Smooth muscle cell (in vitro differentiated cells): ENCODE data around the gene SVEP1. TPM values are rescaled to one million over a fixed set of nuclear protein-coding genes. Genes with fewer than 3 reads are reported as not detected.

ENCODE experiments used
- DNase-seq: peaks from one replicate; lab custom pipeline; 2025; ENCODE audit not compliant: unreplicated experiment; lab: John Stamatoyannopoulos, UW
- H2AFZ ChIP-seq: fragments of 200-600 bp; sonication (generic); 2 replicates; pipeline ENCODE4 v1.6.0; 2016; ENCODE audit warnings: antibody characterized with exemption, low read depth, mild to moderate bottlenecking
- H3F3A ChIP-seq: fragments of 200-600 bp; sonication (generic); 2 replicates; pipeline ENCODE4 v1.6.0; 2017; ENCODE audit warnings: antibody characterized with exemption, low read depth
- H3K27ac ChIP-seq: fragments of 200-600 bp; sonication (generic); 2 replicates; pipeline ENCODE4 v1.5.1; 2016; ENCODE audit warnings: low read depth, mild to moderate bottlenecking
- H3K27me3 ChIP-seq: fragments of 200-600 bp; sonication (generic); 2 replicates; pipeline ENCODE4 v1.6.1; 2016; ENCODE audit warnings: low read depth, mild to moderate bottlenecking
- H3K36me3 ChIP-seq: fragments of 200-600 bp; sonication (generic); 2 replicates; pipeline ENCODE4 v1.5.1; 2016; ENCODE audit warnings: low read depth
- H3K4me1 ChIP-seq: fragments of 200-600 bp; sonication (generic); 2 replicates; pipeline ENCODE4 v1.5.1; 2016; ENCODE audit warnings: low read depth
- H3K4me2 ChIP-seq: fragments of 200-600 bp; sonication (generic); 2 replicates; pipeline ENCODE4 v1.6.0; 2016; ENCODE audit warnings: mild to moderate bottlenecking
- H3K4me3 ChIP-seq: fragments of 200-600 bp; sonication (generic); 2 replicates; pipeline ENCODE4 v1.5.1; 2016; ENCODE audit warnings: mild to moderate bottlenecking
- H3K79me2 ChIP-seq: fragments of 200-600 bp; sonication (generic); 2 replicates; pipeline ENCODE4 v1.6.0; 2016; ENCODE audit warnings: low read depth, mild to moderate bottlenecking
- H3K9ac ChIP-seq: fragments of 200-600 bp; sonication (generic); 2 replicates; pipeline ENCODE4 v1.6.0; 2016; ENCODE audit warnings: low read depth
- H3K9me3 ChIP-seq: fragments of 200-600 bp; sonication (generic); replicated peaks from 2 replicates; pipeline ENCODE4 v1.5.1; 2016; ENCODE audit warnings: low read depth
- H4K20me1 ChIP-seq: fragments of 200-600 bp; sonication (generic); 2 replicates; pipeline ENCODE4 v1.6.0; 2016; ENCODE audit warnings: low read depth
- CTCF ChIP-seq: fragments of 200-600 bp; sonication (generic); IDR thresholded peaks from 2 replicates; pipeline ENCODE4 v1.5.1; 2017; ENCODE audit warnings: borderline replicate concordance, mild to moderate bottlenecking, antibody characterized with exemption; ENCODE audit not compliant: insufficient read depth, poor library complexity, severe bottlenecking
- WGBS: methylation state at CpG from one replicate; pipeline ENCODE4 v1.1.7; 2016; ENCODE audit warnings: low lambda C conversion rate; 5-methylcytosine and 5-hydroxymethylcytosine counted together
- polyA plus RNA-seq: library from polyadenylated mRNA; unstranded; fragments of >200 nt; fragmentation: Nextera tagmentation; extraction: Ambion mirVana; gene quantifications from 2 replicates; pipeline ENCODE4 v1.2.1, GENCODE V29; 2016
- total RNA-seq: library from RNA; depleted of rRNA; stranded (reverse); fragments of >200 nt; gene quantifications from 2 replicates; pipeline ENCODE4 v1.2.3, GENCODE V29; 2014

The SVEP1 gene
- total and polyA plus RNA-seq, 2 experiments from 2014 or later = 6.4 to 14.8 TPM

GRCh38 chr9:110545705-110546104 lies 33.8 kb downstream of the SVEP1 start:
- Histone ChIP-seq H3K4me2 (peak overlapping the region; percentile 5), H2AFZ (no peak overlapping the region), H3K9me3 (no peaks in the 10 kb centered on the region), H3K27ac (peak overlapping the region; percentile 23), H3F3A (no peaks in the 10 kb centered on the region), H3K27me3 (no peaks in the 10 kb centered on the region), H3K4me3 (no peak overlapping the region), H3K79me2 (no peaks in the 10 kb centered on the region), H3K36me3 (no peaks in the 10 kb centered on the region), H3K4me1 (peaks cover 8% of the 10 kb centered on the region), H3K9ac (no peak overlapping the region), H4K20me1 (no peaks in the 10 kb centered on the region)
- no peak for TF ChIP-seq CTCF
- DNase-seq = no peak
- 54% methylated on average over 2 of the region's 2 CpGs for WGBS

- no peaks in the 10 kb centered on the region for H3K27me3 ChIP-seq
- H3K79me2 ChIP-seq = no peaks in the 10 kb centered on the region
- WGBS = 56% methylated on average over 2 of the region's 2 CpGs
- H3K9me3 ChIP-seq = no peaks in the 10 kb centered on the region
- H2AFZ ChIP-seq = peak overlapping the region; percentile 61
- peak overlapping the region; percentile 18 for H3K4me2 ChIP-seq
- TF ChIP-seq CTCF = no peak
- DNase-seq = no peak
- H3K36me3 ChIP-seq = no peaks in the 10 kb centered on the region
- H3K4me1 ChIP-seq = peaks cover 8% of the 10 kb centered on the region
- H3K27ac ChIP-seq = peak overlapping the region; percentile 45
- no peaks in the 10 kb centered on the region for H4K20me1 ChIP-seq
- no peaks in the 10 kb centered on the region for H3F3A ChIP-seq
- H3K4me3 ChIP-seq = no peak overlapping the region
- H3K9ac ChIP-seq = no peak overlapping the region
Observed at GRCh38 chr9:110543631-110544051, 35.9 kb downstream of the SVEP1 start.

GRCh38 chr9:110541950-110542349 lies 37.6 kb downstream of the SVEP1 start:
- no peak overlapping the region for H2AFZ ChIP-seq
- peaks cover 8% of the 10 kb centered on the region for H3K4me1 ChIP-seq
- no peak for TF ChIP-seq CTCF
- H3K27ac ChIP-seq = peak overlapping the region; percentile 12
- no peaks in the 10 kb centered on the region for H4K20me1 ChIP-seq
- H3K9me3 ChIP-seq = no peaks in the 10 kb centered on the region
- H3K27me3 ChIP-seq = no peaks in the 10 kb centered on the region
- DNase-seq = no peak
- no peaks in the 10 kb centered on the region for H3F3A ChIP-seq
- WGBS = 47% methylated on average over 2 of the region's 2 CpGs
- H3K4me3 ChIP-seq = no peak overlapping the region
- H3K9ac ChIP-seq = no peak overlapping the region
- H3K79me2 ChIP-seq = no peaks in the 10 kb centered on the region
- peak overlapping the region; percentile 36 for H3K4me2 ChIP-seq
- no peaks in the 10 kb centered on the region for H3K36me3 ChIP-seq

- no peaks in the 10 kb centered on the region for H3K79me2 ChIP-seq
- H3K27me3 ChIP-seq = no peaks in the 10 kb centered on the region
- WGBS = 55% methylated on average over 2 of the region's 2 CpGs
- H3K4me3 ChIP-seq = no peak overlapping the region
- H3K36me3 ChIP-seq = no peaks in the 10 kb centered on the region
- H3F3A ChIP-seq = no peaks in the 10 kb centered on the region
- peaks cover 4% of the 10 kb centered on the region for H3K4me1 ChIP-seq
- H4K20me1 ChIP-seq = no peaks in the 10 kb centered on the region
- DNase-seq = no peak
- no peak for TF ChIP-seq CTCF
- H3K9me3 ChIP-seq = no peaks in the 10 kb centered on the region
- H3K4me2 ChIP-seq = no peak overlapping the region
- H2AFZ ChIP-seq = no peak overlapping the region
- no peak overlapping the region for H3K9ac ChIP-seq
- H3K27ac ChIP-seq = no peak overlapping the region
Observed at GRCh38 chr9:110538647-110539041, 40.9 kb downstream of the SVEP1 start.
